ENCODE data around the gene PRCC.
A peak's percentile ranks its signal among the peaks of the same experiment; 100 is the strongest.

Gene PRCC

DNA sequence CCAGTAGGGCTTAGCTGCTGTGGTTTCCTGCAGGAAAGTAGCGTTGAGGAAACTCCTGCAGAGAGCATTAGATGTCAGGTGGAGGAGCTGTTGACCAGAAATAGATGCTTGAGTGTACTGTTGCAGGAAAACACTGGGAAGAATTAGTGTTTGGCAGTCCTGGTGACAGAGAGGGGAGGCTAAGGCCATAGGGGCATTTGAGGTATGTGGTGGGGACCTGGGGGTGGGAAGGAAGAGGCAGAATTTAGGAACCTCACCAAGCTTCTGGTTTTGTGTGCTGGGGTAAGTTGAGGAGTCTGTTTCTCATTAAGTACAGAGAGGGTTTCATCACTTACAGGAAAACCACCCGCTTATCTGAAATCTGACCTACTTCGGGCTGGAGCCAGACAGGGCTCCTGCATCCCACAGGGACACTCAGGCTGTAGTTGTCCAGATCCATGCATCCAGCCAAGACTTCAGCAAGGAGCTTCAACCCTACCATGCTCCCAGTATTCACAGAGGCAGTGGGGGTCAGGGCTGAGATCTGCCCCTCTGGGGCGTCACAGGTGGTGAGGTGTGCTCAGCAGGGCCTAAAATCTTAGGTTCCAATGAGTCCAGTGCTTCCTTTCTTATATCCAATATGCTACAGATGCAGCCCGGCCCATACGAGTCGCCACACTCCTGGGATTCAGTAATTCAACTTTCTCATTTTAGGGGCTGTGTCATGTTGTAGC is 34.2 kb downstream of the PRCC start:
- no peak for DNase-seq

DNA sequence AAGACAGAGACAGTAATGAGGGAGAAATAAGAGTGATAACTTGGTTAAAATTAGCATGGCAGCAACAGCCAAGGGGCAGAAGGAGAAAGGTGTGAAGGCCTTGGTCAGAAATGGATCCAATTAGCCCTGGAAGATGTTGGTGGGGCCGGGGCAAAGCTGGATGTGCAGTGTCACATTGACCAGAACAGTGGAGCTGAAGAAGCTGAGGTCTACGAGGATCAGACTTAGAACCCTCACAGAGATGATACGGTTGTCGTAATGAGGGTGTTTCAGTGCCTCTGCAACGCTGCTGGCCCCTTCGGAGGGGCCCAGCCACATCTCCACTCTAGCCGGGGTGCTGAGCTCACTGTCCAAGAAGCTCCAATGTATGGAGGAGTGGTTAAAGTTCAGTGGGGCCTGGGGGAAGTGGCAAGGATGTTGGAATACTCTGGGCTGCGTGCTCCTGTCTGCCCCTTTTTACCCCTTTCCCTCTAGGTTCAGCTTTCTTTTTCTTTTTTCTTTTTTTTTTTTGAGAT is 35.1 kb downstream of the PRCC start:
- DNase-seq = no peak

DNA sequence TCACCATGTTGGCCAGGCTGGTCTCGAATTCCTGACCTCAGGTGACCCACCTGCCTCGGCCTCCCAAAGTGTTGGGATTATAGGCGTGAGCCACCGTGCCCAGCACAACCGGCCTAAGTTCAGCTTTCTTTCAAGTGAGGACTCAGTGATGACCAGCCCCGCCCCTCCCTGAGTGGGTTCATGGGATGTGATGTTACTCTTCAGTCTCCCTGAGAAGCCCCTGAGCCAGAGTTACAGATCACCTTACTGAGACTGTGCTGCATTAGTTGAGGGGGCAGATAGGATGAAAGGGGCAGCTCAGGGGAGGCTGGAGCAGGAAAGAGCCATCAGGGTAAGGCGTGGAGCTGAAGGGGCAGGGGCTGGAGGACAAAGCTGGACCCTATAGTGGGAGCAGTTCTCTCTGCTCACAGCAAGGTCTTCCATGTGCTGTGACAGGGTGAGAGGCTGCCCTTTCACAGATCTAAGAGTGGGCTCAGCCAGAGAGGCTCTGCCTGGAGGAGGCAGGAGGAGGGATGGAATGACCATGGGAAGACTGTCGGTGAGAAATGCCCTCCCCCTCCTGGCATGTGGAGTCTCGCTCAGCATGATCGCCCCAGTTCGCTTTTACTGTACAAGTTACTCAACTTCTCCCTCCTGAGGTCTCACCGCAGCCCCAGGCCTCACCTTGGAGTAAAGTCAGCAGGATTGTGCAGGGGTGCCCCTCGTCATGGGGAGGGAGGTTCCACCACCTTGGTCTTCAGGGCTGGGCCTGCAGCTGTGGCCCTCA is 35.9 kb downstream of the PRCC start:
- no peak for DNase-seq

DNA sequence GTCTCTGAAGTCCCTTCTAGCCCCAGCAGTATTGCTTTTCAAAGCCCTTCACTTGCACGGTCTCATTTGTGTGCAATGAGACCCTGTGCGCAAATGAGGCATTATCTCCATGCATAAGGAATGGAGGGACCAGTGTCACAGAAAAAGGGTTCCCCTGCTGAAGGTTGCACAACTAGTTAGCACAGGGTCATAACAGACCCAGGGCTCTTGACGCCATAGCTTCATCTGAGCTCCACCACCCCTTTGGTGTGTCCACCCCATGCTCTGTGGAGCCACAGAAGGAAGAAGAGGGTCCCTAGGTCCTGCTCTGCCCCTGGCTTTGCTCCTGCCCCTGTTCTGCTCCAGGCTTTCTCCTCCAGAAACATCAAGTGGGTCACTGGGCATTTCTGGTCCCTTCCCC is 36.7 kb downstream of the PRCC start:
- peak; percentile 31 for DNase-seq

DNA sequence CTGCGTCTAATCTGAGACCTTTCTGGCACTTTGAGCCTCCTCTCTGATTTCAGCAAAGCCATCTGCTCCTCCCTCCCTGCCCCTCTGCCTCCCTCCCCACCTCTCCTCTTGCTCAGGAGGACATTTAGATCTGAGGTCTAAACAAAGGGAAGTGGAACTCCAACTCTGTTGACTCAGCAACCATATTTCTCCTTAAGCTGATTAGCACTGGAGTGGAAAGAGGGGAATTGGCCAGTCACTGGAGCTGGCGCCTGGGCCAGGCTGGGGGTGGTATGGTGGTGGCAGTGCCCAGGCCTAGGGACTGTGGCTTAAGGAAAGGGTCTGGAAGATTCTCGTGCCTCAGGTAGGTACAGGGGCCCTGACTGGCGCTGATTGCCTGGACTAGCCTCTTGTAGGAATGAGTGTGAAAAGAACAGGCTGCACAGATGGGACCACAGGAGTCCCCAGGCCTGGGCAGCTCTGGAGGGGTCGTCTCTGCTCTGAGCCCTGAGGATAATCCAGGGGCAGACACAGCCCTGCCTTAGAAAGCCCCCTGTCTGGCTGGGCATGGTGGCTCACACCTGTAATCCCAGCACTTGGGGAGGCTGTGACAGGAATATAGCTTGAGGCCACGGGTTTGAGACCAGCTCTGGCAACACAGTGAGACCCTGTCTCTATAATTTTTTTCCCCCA is 37.4 kb downstream of the PRCC start:
- DNase-seq = peak; percentile 94

DNA sequence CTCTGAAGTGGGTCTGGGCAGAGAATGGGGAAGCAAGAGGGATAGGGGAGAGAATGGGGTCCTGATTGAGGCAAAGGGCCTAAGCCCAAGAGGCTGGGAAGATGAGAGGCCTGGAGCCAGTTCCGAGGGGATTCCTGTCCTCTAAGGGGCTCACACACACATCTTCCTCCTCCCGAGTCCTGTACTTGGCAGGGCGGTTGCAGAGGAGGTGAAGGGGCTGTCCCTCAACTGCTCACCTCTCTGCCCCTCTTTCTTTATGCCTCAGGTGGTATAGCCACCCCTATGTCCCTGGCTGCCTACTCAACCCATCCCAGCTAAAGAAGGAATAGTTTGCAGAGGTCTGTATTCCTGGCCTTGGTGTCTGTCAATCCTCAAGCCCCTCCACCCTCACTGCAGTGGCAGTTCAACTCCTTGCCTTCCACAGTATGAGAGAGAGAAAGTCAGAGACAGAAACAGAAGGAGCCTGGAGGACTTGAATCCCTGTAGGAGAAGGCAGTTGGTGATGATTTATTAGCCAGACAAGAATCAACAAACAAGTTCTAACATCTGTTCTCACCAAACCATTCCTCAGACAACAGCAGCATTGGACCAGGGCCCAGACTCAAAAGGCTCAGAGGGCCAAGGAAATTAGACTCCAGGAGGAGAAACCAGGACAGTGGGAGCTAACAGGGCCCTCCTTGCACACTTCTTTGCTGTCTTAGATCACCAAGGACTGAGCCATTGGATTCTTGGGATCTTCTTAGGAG is 38.6 kb downstream of the PRCC start:
- DNase-seq = peak; percentile 93

DNA sequence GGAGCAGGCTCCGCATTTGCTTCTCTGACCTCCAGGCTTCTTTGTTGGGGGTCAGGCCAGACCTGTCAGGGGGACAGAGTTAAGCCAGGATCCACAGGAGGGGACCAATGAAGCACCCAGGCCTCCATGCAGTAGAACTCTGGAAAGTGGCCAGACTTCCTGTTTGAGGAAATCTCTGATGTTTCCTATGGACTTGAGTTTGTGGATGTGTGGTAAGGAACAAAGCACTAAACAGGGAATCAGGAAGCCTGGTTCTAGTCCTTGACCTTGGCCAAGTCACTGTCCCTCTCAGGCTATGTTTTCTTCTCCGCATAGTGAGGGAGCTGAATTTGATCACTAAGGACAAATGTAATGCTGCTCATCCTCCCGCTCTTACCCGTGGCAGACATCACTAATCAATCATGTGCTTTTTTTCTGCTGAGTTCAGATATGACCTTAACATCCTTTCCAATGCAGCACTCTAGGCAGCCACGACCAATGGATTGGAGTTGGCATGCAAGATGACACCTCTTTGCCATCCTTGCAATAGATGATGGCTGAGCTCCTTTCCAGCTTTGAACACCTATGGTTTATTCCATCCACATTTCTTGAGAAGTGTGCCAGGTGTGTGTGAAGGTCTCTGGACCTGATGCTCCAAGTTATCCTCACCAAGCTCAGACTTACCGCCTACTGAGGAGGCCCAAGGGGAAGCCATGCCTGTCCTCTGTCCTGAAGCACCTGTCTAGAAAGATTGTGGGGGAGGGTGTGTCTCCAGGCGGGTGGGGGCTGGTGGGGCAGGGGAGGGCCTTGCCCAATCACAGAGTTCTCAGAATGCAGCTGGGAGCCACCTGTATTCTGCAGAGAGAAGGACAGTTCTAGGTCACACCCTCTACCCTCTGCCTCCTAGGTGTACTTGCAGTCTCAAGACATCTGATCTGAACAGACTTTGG is 39.4 kb downstream of the PRCC start:
- peak; percentile 61 for DNase-seq

DNA sequence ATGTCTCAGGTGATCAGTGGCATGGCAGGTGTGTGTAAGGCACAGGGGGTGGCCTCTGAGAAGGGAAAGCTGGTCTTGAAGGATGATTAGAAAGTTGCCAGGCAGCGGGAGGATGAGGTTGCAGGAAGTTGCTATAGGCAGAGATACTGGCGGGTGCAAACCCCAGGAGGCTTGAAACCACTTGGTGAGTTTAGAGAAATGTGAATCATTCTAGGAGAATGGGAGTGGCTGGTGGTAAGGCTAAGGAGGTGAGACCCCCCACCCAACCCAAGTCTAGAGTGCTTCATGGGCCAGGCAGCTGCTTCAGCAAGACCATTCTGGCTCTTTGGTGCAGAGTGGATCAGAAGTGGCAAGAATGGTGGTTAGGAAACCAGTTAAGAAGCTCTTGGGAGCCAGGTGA is 40.3 kb downstream of the PRCC start:
- DNase-seq = peak; percentile 36

DNA sequence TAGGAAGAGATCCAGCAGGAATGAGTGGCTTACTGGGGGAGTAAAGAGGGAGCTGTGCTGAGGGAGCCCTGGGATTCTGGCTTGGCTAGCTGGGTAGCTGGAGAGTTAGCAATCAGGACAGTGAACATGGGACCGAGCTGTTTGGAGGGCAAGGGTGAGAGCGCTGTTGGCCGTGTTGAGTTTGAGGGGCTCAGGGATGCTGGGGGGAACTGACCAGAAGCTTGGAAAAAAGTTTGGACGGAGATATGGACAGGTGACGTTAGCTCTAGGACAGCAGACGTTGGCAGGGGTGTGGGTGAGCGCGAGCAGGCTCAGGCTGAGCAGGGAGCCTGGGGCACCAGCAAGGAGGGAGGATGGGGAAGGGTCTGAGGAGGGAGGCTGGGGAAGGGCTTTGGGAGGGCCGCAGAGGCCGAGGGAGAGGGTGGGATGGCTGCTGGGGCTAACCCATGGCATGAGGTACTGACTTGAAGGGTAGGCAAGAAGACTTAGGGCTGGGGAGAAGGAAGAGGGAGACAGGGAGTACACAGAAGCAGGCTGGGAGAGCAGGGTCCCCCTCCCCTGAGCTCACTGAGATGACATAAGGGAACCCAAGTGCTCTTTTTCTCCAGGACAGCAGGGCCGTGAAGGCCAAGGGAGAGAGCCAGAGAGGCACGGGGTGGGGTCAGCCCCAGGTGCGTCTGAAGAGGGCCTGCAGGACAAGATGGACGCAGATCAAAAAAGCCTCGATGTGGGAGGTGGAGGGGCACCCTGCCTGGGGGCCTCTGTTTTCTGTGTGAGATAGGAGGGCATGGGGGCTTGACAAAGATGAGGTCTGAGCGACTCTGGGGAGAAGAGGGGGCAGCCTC is 41.1 kb downstream of the PRCC start:
- DNase-seq = no peak

DNA sequence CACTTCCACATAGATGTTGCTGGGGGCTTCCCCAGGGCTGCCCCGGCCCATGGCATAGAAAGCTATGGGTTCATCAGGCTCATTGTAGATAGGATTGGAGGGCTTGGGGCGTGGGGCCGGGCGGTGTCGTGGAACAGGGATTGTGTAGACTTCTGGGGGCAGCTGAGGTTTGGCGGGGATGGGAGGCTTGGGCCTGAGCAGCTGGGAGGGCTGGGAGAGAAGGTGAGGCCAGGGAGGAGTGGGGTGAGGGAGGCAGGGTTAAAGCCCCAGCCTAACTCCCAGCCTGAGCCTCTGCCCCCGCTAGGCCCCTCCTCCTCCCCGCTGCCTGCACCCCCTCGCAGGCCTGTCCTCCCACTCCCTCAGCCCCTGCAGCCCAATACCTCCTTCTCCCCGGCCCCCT is 41.9 kb downstream of the PRCC start:
- no peak for DNase-seq

DNA sequence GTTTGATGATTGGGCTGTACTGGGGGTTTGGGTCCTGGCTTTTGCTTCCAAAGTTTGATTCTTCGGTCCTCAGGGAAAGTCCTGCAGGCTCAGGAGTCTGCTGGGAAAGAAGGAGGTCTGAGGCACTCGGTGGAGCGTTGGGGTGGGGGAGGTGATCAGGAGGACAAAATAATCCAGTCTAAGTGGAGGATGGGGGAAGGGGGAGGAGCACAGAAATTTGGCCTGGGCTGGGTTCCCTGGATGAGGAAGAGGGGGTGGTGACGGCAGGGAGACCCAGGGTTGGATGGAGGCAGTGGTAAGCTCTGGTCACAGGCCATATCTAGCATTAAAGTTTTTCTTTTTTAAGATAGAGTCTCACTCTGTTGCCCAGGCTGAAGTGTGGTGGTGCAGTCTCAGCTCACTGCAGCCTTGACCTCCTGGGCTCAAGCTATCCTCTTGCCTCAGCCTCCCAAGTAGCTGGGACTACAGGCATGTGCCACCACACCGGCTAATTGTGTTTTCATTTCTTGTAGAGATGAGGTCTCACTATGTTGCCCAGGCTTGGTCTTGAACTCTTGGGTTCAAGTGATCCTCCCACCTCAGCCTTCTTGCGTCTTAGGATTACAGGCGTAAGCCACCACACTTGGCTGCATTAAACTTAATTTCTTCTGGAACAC is 42.5 kb downstream of the PRCC start:
- DNase-seq = no peak

DNA sequence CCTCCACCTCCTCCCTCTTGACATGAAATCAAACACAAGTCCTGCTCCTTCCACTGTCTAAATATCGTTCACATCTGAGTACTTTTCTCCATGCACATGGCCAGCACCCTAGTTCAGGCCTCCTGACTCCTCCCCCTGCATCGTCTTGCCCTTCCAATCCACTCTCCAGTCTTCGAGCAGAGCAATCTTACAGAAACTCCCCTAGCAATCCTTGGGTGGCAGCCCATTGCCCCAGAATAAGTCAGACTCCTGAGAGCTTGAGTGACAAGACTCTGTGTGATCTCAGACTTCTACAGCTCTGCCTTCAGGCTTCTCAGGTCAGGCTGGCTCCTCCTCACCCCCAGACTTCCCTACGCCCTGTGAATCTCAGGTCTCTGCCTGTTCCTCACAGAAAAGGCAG is 43.8 kb downstream of the PRCC start:
- DNase-seq = peak; percentile 13

DNA sequence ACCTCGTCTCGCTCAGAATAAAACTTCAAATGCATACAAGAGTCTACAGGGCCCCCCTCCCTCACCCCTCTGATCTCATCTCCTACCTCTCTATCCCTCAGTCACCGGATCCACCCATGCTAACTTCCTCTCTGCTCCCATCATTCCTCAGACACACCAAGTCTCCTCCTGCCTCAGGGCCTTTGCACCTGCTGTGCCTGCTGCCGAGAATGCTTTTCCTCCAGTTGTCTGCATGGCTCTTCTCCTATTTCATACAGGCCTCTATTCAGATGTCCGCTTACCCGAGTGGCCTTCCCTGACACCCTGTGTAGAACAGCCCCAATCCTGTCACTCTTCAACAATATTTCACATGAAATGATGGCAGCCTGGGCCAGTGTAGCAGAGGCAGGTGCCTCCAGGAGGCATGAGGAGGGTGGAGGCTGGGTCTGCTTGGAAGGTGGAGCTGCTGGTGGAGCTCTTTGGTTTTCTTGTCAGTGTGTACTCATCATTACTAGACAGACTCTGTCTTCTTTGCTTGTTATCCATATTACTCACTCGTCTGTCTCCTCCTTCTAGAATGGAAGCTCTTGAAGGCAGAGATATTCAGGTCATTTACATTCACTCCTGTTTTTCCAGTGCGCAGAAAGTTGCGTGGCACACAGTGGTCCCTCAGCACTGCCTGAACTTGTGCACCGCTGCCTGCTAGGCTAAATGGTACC is 45.1 kb downstream of the PRCC start:
- DNase-seq = no peak

DNA sequence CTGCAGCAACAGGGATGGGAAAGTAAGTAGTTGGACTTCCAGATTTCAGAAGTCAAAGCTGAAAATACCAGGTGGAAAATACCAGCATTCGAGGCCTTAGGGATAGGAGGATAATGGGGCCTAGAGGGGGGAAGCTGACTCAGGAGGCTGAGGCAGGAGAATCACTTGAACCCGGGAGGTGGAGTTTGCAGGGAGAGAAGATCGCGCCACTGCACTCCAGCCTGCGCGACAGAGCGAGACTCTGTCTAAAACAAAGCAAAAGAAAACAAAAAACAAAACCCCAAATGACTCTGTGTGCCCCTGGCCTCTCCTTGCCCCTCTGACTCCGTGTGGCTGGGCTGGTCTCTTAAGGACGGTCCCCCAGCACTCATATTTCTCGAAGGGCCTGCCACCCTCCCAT is 46.0 kb downstream of the PRCC start:
- no peak for DNase-seq

DNA sequence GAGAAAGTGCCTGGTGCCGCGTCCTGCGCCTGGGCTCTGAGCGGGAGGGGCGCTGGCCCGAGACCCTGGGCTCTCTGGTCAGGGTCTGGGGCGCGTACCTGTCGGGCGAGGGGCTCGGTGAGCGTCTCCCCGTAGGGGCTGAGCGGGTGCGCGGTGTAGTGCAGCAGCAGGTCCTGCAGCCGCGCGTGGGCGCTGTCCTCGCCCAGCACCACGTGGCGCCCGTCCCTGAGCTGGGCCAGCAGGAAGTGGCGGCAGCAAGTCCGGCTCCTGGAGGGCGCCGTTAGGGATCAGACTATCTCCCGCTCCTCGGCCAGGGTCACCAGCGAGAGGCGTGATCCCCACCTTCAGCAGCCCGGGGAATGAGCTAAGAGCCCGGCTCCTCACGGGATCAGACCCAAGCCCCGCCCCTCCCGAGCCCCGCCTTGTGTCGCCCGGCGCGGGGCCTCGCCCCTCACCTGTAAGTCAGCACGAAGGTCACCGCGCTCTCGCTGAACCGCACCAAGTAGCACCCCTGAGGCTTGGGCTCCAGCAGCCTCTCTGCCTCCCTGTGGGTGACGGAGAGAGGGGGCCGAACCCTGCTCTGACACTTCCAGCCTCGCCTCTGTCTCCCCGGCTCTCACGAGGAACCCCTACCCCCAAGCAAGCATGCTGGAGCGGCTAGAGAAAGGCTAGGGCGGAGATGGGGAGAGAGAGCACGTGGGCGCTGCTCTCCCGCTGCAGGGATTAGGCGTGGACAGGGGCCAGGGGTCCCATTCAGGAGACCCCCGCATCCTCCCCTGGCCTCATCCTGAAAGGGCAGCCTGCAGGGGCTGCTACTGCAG is 46.6 kb downstream of the PRCC start:
- DNase-seq = peak; percentile 60

DNA sequence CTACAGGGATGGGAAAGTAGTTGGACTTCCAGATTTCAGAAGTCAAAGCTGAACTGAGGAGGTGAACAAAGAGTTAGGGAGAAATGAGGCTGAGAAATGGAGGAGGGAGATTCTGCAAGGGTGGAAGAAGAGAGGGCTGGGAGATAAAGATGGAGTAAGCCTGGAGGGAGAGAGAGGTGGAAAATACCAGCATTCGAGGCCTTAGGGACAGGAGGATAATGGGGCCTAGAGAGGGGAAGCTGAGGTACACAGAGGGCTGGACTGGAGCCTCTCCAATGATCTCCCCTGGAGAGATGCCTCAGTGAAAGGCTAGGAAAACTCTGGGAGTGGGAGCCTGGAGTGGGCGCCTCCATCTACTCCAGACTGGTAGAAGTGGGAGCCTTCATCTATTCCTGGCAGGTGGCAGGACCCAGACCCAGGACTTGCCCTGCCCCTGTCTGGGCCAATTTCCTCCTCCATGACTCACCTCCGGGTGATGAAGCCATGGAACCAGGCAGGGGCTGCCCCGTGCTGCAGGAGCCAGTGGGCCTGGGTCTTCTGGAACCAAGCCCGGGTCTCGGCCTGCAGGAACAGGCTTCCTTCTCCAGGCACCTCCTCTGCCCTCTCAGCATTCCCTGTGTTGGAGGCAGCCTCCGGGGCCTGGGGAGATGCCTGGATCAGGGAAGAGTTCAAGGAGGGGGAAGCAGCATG is 47.4 kb downstream of the PRCC start:
- DNase-seq = no peak

DNA sequence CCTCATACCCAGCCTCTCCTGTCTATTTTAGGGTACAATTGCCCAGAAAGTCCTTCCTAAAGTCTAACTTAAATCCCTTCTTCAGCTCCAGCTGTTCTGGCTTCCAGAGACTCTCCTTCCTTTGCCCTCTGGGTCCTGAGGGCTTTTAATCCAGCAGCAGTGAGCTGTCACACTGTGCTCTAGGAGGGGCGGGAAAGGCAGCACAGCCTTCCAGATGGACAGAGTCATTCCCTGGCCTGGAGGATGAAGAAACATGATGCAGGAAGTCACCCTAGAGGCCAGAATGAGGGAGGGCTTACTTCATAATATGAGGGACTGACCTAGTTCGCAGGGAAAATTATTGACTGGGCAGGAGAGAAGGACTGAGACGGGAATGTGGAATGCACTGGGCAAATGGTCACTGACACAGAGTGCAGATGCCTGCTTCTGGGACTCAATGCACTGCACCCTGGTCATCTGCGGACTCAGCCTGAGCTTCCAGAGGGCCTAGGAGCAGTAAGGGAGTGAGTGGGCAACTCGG is 48.0 kb downstream of the PRCC start:
- no peak for DNase-seq

DNA sequence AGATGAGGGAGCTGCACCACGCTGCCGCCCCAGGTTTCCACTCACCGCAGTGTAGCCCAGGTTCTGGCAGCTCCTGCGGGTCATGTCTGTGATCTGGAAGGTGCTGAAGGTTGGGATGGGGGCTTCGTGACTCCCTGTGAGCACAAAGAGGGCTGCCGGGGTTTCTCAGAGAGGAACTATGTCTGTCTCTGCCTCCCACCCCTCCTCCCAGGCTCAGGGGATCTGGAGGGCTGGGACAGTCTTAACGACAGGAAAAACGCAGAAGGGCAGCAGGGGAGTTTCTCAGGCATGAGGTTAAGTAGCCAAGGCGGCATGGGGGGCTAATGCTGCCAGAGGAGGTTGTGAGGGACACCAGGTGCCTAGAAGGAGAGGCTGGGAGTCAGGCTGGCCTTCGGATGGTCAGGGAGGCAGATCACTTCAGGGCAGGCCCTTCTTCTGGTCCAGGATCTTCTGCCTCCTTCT is 48.7 kb downstream of the PRCC start:
- no peak for DNase-seq
